HG02852 (cell line): Measurements from ENCODE around the gene CHKA.

Experiments used
- ATAC-seq: cut with Tn5 transposase; IDR thresholded peaks from one replicate; pipeline ENCODE4 v1.9.1; 2021; ENCODE audit warnings: mild to moderate bottlenecking, moderate library complexity; ENCODE audit not compliant: unreplicated experiment

CHKA gene

DNA sequence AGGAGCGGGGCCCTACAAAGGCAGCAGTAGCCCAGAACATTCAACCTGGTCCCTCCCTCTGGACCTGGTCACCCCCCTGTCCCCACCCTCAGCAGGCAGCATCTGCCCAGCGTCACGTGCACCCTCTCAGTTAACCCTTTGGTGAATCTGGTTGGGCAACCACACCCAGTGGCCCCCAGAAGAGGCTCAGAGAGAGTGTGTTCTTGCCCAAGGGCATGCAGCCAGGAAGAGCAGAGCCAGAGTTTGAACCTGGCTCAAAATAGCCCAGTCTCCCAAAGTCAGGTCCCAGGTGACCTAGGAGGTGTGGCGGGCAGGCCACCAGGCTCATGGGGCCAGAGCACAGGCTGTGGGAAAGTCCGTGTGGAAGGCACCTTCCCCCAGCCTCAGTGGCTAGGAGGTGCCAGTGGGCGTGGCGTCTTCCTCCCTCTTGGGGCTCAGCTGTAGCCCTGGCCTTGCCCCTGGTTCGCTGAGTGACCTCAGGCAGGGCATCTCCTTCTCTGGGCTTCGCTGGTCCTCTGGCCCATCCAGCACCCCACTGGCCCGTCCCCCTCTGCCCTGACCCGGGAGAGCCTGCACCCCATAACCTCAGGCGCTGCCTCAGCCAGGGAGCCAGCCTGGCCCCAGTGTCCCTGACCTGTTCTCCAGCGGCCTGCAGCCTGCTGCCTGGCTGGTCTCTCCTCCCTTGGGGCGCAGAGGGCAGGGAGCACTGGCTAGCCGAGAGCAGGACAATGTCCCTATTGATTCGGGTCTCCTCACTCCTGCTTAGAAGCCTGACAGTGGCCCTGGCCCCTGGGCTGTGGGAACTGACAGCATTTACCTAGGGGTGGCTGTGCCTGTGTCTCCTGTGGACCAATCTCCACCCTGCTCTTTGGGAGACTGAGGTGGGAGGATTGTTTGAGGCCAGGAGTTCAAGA is 104.0 kb downstream of the CHKA start:
- no peak for ATAC-seq

DNA sequence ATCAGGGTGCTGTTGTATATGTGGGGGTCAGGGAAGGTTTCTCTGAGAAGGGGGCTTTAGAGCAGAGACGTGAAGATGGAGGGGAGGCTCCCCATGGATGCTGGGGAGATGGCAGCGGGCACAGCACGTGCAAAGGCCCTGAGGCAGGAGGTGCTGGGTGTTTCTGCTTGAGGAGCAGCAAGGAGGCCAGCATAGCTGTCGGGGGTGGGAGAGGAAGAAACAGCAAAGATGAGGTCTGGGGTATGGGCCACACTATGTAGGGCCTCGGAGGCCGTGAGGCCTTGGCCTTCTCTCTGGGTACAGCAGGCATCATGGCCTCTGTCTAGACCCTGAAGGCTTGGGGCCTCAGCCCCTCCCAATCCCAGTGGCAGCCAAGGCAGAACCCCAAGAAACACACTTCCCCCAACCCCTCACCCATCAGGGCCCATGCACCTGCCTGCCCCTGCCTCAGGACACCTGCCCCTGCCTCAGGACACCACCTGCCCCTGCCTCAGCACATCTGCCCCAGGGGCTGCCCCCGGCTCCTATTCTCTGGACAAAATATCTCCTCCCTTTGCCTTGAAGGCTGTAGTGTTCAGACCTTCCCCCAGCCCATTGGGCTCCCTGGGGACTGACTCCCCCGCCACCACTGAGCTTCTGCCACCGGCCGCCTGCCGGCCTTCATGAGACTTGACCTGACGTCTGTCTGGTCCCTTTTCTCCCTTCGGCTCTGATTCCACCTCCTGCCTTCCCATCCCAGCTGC is 104.9 kb downstream of the CHKA start:
- no peak for ATAC-seq

DNA sequence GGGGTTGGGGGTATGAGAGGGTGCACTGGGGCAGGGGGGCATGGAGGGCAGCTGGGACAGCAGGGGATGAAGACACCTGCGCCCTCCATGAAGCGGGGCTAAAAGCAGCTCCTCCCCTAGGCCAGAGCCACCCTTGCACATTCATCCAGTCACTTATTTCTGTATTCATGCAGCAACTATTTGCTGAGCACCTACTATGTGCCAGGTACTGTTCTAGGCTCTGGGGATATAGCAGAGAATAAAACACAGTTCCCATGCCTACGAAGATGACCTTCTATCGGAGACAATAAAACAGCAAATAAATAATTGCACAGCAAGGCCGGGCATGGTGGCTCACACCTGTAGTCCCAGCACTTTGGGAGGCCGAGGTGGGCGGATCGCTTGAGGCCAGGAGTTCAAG is 105.7 kb downstream of the CHKA start:
- ATAC-seq, result no peak

DNA sequence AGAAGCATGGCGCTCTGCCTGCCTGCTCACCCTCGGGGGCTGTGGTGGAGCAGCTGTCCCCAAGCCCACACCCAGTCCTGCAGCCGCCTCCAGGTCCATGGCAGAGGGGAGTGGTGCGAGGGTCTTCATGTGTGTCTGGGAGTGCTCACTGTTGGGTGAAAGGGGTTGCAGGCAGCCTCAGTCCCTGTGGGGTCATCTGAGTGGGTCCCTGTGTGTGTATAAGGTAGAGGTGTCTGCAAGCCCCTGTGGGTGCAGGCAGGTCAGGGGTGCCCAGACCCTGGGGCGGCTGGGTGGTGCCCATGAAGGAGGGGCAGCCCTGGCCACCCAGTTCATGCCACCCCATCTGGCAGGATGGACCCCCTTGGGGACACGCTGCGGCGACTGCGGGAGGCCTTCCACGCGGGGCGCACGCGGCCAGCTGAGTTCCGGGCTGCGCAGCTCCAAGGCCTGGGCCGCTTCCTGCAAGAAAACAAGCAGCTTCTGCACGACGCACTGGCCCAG is 106.2 kb downstream of the CHKA start:
- no peak for ATAC-seq

DNA sequence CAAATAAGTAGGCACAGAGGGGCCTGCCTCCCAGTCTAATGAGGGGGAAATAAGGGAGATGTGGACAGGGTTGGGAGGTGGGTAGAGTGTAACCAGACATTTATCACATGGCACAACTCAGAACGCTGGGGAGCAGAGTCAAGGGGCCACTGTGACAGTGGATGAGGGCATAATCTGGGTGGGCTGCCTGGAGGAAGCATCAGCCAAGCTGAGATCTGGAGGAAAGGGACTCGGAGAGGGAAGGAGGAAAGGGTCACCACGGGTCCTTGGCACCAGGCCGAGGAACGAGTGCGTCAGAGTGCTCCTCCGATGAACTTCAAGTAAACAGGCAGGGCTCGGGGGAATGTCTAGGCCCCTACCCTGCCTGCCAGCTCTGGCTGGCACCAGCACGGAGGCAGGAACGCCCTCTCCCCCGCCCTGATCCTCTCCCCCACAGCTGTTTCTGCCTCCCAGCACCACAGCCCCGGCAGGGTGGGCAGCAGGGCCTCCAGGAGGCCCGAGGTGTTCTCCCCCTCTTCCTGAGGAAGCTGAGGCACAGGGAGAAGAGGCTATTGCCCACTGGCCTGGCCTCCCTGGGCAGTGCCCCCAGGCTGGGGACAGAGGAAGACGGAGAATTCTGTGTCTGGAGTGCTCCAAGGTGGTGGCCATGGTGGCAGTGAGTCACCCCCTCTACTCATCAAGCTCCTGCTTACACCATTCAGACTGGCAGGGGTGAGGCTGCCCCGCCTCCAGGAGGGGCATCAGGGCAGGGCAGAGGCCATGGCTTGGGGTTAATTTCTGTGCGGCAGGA is 106.8 kb downstream of the CHKA start:
- ATAC-seq, result no peak

DNA sequence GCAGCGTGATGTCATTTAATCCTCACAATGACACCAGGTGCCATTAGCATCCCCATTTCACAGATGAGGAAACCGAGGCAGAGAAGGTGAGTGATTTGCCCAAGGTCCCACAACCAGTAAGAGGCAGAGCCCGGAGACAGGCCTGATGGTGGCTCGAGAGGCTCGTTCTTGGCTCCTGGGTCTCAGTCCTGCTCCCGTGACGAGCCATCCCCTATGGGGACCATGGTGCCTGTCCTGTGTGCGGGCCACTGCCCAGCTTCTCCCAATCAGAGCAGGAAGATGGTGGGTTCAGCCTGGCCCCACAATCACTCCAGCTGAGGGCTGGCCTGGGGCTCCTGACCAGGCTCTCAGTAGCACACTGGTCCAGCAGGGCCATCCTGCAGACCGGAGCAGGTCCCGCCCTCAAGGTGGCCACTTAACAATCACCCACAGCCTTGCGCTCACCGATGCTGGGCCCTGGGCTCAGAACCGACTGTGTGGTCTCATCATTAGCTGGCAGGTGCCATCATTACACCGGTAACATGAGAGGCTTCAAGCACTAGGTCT is 107.5 kb downstream of the CHKA start:
- ATAC-seq, result no peak

DNA sequence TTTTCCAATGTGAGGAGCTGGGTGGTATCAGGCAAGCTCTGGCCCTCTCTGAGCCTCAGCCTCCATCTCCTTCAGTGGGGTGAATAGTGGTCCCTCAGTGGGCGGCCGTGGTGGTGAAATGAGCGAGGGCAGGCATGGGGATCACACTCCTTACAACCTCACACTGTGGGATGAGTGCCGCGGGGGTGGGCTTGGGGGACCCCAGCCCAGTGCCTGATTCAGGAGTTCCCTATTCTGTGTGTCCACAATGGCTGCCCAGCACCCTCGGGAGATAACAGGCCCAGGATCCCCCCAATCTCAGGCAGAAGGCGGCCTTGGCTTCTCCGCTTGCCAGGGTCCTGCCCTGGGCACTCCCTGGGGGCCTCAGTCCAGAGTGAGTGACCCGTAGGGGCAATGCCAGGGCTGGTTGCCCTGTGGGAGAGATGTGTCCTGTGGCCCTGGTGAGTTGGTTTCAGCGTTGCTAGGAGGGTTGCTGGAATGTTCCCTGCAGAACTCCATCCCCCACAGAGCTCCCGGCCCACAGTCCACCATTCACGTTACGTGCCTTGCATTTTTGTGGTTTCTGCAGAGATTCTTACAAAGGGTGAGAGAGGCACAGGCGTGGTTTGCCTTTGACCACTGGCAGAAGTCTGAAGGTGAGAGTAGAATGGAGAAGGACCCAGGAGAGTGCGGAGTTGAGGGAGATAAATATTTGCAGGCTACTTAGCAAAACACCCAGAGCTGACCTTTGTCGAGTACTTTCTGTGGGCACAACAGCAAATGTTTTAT is 108.2 kb downstream of the CHKA start:
- no peak for ATAC-seq

DNA sequence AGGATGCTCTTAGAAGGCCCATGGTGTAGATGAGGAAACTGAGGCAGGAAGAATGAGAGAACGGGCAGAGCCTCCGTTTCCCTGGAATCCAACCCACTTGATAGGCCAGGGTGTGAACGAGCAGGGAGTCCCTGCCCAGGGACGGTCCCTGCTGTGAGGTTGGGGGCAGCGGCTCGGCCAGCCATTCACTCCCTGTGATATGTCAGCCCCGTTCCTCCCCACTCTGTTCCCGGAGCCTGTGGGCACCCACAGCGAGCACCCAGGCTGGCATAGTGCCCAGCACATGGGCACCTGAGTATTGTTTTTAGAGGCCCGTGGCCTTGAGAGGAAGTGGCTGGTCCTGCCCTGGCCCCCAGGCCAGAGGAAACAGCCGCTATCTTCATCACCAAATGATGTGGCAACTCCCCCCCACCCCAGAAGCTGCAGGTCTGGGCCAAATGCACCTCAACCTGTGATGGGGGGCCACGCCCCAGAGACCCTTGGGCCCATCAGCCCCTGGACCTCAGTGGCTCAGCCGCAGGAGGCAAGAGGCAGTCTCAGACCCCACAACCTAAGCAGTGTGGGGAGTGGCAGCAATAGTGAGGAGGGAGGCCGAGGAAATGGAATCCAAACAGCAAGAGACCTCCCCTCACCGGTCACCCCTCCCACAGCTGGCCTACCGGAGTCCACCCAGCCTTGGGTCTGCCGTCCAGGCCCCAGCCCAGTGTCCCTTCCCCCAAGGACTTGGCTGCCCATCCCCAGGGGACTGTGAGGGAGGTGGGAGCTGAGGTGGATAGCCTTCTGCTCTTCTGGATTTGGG is 108.9 kb downstream of the CHKA start:
- no peak for ATAC-seq

DNA sequence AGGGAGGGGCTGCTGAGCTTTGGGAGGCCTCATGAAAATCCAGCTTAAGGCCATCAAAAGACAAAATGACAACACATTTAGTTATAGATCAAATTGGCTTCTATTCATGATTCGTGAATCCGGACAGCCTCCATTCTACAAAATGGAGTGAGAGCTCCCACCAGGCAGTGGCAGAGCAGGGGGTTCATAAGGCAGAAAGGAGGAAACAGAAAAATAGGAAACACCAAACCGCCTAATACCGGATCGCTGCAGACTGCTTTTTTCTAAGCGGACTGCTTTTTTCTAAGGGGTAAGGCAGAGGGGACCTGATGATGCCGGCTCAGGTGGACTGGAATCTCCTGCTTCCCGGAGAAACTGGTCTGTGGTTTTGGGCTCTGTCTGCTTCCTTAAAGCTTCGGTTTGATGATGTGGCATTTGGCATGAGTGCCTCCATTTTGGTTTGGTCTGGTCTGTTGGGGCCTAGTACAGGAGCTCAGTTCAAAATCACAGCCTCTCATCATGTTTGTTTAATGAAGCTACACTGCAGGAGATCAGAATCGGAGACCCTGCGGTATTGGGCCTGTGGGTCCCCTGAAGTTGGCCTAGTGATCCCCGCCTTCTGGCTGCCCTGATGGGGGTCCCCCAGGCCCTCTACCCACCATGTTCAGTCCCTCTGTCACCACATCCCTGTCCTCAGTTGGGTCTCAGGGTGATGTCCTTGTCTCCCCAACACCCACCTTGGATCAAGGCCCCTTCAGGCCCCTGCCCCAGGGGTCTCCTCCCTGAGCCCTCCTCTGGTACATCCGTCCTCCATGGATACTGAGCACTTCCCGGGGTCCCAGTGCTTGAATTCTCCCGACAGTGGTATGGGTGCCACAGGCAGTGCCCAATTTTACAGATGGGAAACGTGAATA is 109.9 kb downstream of the CHKA start:
- ATAC-seq, result no peak

DNA sequence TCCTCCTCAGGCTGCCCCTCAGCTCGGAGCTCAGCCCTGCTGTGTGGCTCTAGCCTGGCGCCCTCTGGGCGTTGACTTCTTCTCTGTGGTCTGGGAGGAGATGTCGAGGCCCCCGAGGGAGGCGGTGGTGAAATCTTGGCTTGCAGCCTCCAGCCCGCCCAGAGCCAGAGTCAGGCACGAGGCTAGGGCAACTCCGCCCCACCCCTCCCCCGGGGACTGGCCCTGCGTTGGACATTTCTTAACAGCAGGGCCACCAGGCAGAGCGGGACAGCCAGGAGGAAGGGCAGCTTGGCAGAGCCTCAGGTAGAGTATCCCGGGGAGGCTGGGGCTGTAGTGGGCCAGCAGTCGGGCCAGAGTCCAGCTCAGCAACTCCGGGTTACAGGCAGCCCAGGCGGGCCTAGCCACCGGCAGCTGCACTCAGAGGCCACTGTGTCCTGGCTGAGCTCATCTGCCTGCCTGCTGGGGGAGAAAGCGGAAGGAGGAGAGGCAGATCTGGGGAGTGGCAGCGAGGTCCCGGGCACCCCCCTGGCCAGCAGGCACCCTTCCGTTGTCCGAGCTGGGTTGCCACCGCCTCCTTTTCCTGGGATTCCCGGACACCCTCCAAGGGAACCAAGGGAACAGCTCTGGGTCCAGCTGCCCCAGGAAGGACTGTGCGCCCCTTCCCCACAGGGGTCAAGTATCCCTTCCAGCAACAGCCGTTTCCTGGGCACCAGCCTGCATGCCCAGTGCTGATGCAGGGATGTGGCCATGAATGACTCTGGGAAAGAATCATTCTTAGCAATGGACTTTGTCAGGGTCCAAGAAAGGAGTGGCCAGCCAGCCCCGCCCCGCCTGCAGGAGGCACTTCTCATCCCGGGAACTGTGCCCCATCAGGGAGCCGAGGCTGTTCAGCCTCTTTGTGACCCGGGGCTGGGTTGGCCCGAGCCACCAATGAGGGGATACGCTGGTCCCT is 110.8 kb downstream of the CHKA start, which contains the start of gene ALDH3B1:
Gene ALDH3B1 (plus strand): TSS at position 238 of the 952 bp plus-strand sequence. CDS start 4,971 bp downstream, outside the sequence.
- ATAC-seq, result no peak

DNA sequence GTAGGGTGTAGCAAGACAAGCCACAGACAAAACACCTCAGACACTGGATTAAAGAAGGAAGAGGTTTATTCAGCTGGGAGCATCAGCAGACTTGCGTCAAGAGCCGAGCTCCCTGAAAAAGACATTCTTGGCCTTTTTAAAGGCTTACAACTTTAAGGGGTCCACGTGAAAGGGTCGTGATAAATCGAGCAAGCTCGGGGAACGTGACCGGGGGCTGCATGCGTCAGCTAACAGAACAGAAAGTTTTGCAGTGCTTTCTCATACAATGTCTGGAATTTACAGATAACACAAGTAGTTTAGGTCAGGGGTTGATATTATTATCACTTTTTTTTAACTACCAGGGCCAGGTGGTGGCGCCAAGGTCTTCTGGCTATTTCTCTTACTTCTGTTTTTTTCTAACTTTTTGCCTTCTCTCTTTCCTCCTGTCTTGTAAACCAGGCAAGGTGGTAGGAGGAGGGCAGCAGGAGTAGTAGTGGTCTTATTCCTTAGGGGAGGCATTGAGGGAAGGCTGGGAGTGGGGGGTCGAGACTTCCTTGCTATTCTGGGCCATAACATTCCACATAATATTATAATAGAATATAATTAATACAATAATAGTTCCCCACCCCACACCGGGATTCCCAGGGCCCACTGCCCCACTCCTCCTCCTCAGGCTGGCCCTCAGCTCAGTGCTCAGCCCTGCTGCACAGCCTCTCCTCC is 111.6 kb downstream of the CHKA start:
- ATAC-seq, result no peak

DNA sequence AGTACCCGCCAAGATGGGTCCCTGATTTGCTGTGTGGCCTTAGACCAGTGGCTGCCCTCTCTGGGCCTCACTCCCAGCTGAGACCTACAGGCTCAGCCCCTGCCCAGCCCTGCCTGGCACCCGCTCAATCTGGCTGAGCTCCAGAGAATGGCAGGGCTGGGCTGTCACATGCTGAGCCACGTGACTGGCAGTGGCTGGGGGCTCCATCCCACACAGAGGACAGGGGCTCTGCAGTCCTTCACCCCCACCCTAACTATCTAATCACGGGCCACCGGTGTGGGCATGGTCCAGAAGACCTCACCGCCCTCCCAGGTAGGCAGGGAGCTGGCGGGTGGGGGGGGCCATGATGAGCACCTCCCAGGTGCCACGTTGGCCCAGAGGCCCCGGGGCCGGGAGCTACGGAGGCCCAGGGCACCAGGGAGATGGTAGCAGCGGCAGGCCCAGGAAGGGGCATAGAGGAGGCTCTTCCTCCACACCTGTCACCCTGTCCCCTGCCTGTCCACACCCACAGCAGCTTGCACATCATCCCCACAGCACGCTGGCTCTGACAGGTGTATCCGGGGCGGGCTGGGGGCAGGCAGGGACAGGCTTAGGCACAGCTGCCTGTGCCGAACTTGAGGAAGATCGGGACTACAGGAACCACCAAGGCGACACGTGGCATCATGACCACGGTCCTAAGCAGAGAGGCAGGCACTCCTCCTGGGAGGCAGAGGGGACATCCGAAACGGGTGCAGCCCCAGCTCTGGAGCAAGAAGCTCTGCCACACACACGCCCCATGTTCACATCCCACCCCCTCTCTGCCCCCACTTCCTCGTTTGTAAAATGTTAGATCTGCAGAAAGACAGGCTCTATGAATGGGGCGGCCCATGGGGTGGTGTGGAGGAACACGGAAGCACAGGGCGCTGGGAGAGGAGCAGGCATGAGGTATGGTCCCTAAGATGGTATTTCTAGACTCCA is 112.5 kb downstream of the CHKA start:
- ATAC-seq, result no peak

DNA sequence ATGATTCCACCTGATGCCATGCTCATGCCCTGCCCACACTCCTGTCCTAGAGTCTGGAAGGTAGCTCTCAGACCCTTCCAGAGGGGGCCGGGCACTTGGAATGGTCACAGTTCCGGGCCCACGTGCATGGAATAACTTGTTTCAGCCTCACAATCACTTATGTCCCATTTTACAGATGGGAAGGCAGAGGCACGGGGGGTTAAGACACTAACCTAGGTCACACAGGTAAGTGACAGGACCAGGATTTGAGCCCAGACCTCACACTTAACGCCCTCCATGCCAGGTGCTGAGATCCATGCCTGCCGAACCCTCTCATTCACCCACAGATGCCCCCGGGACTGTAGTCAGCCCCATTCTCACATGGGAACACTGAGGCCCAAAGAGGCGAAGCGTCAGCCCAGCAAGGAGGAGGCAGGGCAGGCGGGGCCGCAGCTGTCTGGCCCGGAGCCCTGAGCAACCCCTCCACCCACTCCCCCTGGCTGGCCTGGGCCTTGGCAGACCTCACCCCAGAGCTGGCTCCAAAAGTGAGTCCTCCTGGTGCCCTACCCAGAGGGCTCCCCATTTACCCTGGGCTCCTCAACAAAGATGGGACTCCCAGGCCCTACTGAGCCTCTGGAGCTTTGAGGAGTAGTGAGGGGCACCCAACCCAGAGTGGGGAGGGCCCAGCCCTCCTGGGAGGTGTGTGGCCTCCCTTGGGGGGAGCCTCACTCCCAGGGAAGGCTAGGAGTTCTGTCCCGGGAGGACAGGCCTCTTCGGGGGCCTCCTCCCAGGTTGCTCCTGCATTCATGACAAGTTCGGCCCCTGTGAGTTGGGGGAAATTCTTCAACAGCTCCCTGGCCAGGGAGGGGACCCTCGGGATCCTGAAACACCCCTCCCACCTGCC is 113.4 kb downstream of the CHKA start:
- no peak for ATAC-seq

DNA sequence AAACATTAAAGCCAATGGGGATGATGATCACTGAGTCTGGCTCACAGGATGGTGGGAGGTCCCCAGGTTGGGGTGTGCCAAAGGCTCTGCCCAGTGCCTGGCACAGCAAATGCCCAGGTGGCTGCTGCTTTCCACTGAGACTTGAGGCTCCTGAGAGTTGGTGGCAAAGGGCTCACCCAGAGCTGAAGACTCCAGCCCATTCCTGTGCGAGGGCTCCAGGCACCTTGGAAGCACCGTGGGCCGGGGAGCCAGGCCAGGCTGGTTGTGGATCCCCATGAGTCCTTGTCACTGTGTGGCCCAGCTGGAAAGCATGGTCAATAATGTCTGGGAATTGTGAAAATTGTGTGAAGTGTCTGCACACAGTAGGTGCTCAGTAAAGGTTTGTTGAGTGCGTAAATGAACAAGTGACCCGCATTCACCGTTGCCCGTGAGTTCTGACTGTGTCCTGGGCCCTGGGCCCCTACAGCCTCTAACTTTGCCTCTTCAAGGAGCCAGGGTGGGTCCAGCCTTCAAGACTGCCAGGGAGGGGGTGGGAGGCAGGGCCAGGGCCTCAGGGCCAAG is 114.5 kb downstream of the CHKA start:
- ATAC-seq, result no peak
